IMR-90 (cell line): Measurements from ENCODE around the gene PRKAG2.

Source experiments
- CEBPB ChIP-seq: IDR thresholded peaks from 2 replicates; pipeline ENCODE4 v1.6.1; 2012; ENCODE audit warnings: low read depth, low read length, improper control_type of control experiment
- CHD1 ChIP-seq: IDR thresholded peaks from 2 replicates; pipeline ENCODE4 v1.6.1; 2012; ENCODE audit warnings: low read depth, low read length, improper control_type of control experiment
- POLR2A ChIP-seq: IDR thresholded peaks from 2 replicates; pipeline ENCODE4 v1.6.1; 2012; ENCODE audit warnings: mild to moderate bottlenecking, low read depth, low read length
- RAD21 ChIP-seq: IDR thresholded peaks from 2 replicates; pipeline ENCODE4 v1.6.1; 2012; ENCODE audit warnings: low read length, improper control_type of control experiment
- RCOR1 ChIP-seq: IDR thresholded peaks from 2 replicates; pipeline ENCODE4 v1.6.1; 2012; ENCODE audit warnings: mild to moderate bottlenecking, low read length, improper control_type of control experiment; ENCODE audit not compliant: insufficient replicate concordance
- RFX5 ChIP-seq: IDR thresholded peaks from 2 replicates; pipeline ENCODE4 v1.8.0; 2012; ENCODE audit warnings: low read depth, mild to moderate bottlenecking, low read length, moderate library complexity
- SMC3 ChIP-seq: fragments of 150-350 bp; IDR thresholded peaks from 2 replicates; pipeline ENCODE4 v1.6.1; 2016; ENCODE audit warnings: low read depth, mild to moderate bottlenecking, antibody characterized with exemption, low read length, moderate library complexity
- TF ChIP-seq, protein P1 (sequence below): conservative IDR thresholded peaks from 2 replicates; pipeline ENCODE4 v1.5.1; 2012; ENCODE audit warnings: mild to moderate bottlenecking, low read depth, low read length, improper control_type of control experiment
- TF ChIP-seq, protein P2 (sequence below): fragments of 150-350 bp; IDR thresholded peaks from 2 replicates; pipeline ENCODE4 v1.6.1; 2017; ENCODE audit warnings: mild to moderate bottlenecking, antibody characterized with exemption, low read length, low read depth
- TF ChIP-seq, protein P3 (sequence below): fragments of 150-350 bp; IDR thresholded peaks from 2 replicates; pipeline ENCODE4 v1.6.1; 2016; ENCODE audit warnings: low read depth, mild to moderate bottlenecking, low read length, moderate library complexity, borderline replicate concordance

DNA sequence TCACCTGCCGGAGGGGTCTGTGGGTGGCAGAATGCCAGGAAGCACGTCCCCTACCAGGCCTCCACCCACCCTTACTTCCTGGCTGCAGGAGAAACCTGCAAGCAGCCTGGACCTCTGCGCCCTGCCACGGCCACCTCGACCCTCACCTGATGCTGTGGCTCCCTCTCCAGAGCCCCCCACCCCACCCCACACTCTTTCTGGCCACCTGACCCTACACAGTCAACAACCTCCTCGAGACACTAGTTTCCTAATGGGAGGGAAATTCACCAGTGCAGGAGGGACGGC is 91.3 kb downstream of the PRKAG2 start:
- TF ChIP-seq SMC3 (no peak), CEBPB (no peak), RAD21 (no peak), POLR2A (no peak), CHD1 (no peak), RCOR1 (no peak), RFX5 (no peak)
- TF ChIP-seq, protein P1, sequence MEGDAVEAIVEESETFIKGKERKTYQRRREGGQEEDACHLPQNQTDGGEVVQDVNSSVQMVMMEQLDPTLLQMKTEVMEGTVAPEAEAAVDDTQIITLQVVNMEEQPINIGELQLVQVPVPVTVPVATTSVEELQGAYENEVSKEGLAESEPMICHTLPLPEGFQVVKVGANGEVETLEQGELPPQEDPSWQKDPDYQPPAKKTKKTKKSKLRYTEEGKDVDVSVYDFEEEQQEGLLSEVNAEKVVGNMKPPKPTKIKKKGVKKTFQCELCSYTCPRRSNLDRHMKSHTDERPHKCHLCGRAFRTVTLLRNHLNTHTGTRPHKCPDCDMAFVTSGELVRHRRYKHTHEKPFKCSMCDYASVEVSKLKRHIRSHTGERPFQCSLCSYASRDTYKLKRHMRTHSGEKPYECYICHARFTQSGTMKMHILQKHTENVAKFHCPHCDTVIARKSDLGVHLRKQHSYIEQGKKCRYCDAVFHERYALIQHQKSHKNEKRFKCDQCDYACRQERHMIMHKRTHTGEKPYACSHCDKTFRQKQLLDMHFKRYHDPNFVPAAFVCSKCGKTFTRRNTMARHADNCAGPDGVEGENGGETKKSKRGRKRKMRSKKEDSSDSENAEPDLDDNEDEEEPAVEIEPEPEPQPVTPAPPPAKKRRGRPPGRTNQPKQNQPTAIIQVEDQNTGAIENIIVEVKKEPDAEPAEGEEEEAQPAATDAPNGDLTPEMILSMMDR: no peak
- TF ChIP-seq, protein P2, sequence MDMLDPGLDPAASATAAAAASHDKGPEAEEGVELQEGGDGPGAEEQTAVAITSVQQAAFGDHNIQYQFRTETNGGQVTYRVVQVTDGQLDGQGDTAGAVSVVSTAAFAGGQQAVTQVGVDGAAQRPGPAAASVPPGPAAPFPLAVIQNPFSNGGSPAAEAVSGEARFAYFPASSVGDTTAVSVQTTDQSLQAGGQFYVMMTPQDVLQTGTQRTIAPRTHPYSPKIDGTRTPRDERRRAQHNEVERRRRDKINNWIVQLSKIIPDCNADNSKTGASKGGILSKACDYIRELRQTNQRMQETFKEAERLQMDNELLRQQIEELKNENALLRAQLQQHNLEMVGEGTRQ: no peak
- TF ChIP-seq, protein P3, sequence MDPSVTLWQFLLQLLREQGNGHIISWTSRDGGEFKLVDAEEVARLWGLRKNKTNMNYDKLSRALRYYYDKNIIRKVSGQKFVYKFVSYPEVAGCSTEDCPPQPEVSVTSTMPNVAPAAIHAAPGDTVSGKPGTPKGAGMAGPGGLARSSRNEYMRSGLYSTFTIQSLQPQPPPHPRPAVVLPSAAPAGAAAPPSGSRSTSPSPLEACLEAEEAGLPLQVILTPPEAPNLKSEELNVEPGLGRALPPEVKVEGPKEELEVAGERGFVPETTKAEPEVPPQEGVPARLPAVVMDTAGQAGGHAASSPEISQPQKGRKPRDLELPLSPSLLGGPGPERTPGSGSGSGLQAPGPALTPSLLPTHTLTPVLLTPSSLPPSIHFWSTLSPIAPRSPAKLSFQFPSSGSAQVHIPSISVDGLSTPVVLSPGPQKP: no peak
